ENCODE data around the gene CD8A.
"Not testable (repeated sequence)": the region's sequence is repeated elsewhere in the genome, so short reads cannot be mapped to it uniquely, and the experiment has no call there.

CD8A gene

DNA sequence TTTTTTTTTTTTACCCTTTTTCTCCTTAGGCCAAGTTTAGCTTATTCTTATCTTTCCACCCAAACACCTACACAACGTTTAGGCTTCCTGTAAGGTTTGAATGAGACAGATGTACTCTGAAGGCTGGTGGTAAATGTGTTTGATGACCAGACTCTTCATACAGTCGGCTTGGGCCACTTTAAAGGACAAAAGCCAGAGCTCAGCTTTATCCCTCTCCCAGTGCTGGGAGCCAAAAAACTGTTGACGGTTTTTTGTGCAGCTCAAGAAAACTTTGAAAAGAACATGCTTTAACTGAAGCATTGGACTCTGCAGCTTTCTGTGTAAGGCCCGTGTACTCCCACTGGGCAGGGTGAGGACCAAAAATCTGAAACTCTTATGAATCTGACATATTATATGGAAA lies 15.4 kb downstream of the CD8A start:
- no peak for DNase-seq

GRCh38 chr2:86774862-86775261 lies 15.9 kb downstream of the CD8A start:
- DNase-seq, result no peak

GRCh38 chr2:86772611-86773010 lies 18.1 kb downstream of the CD8A start:
- no peak for DNase-seq

DNA sequence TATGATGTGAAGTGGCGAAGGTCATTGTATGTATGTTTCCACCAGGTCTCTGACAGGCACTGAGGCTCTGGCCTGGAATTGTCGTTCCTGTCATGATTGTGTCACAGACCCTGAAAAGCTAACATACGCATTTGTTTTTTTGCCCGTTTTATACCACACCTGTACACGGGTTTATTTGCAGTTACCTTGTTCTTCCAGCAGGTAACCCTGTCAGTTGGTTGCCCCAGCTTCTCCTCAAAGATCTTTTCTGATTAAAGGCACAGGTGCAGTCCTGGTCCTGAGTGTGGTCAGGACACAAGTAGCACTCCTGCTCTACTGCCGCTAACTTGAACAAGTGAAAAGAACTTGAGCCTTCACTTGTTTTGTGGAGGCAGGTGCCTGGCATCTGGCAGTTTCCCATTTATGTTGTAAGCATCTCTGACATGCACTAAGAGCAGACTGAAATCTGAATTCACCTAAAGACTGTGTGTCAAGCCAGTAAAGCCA lies 19.9 kb downstream of the CD8A start:
- no peak for DNase-seq

GRCh38 chr2:86769838-86770237 lies 20.9 kb downstream of the CD8A start:
- DNase-seq, result no peak

DNA sequence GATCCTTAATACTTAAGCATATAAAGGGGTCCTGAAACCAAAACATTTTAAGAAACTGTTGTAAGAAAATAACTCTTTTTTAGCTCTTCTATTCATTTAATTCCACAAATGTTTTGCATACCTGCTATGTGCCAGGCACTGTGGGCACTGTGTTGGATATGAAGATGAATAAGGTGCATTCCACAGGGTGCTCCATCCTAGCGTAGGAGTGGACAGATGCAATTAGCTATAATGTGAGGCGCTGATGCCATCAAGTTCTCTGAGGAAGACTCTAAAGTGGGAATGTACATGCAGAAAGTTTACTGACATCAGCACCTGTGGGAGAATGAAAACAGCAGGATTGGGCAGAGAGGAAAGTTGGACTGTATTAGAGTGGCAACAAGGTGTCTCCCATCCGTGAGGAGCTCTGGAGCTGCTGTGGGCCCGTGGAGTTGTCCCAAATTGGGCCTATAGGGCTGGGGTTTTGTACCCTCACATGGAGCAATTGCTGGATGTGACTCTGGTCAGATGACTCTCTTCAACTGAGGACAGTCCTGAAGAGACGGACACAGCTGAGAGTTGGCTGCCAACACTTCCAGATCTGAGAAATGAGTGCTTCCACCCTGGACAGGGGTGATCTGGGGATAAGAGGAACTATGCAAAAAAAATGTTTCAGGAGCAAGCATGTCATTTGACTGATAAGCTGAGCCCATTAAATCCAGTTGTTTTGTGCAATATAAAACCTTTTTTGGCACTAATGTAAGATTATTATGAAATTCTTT lies 22.3 kb downstream of the CD8A start:
- no peak for DNase-seq

DNA sequence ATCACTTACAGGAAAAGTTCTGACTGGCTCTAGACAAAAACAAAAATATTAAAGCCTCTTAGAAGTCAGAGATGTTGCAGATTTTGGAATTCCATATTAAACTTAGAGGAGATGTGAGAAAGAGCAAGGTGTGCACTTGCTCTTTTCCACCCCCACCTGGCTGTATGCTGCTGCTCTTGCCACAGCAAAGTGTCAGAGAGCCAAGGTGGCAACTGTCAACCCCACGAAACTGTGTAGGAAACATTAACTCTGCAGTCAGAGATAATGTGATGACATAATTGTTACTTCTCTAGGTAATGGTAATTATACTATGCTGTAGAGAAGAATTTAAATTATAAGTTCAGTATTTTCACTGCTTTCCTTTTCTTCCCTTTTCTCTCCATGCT lies 25.4 kb downstream of the CD8A start:
- DNase-seq, result no peak

GRCh38 chr2:86764661-86765309 lies 25.9 kb downstream of the CD8A start:
- peak; percentile 40 for DNase-seq

DNA sequence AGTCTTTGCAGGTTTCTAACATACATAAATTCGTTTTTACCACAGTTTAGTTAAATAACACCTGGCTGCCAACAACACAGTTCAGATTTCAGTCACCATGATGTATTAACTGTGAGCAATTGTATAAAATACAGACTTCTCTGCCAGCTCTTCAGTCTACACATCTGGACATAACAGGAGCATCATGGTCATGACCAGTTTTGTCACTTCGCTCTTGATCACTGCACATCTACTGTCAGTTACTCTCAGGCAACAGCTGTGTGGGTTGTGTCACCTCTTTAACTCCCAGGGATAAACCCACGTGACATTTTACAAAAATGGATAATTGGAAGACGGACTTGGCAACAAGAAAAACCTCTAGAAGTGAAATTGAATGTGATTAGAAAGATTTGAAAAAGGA lies 30.3 kb downstream of the CD8A start:
- no peak for DNase-seq

DNA sequence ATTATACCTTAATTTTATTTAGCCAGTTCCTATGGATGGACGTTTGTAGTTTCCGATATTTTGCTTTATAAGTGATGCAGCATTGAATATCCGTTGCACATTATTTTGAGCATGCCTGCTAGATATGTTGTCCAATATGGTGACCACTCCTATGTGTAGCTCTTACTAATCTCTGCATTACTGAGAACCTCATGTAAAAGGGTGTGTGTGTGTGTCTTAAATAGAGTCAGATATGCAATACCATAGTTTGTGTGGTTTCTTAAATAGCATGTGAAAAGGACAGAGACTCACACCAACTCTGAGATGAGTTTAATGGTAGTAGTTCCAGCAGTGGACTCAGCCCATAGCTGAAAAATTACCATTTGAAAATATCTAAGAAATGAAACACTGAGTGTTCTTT lies 32.3 kb downstream of the CD8A start:
- no peak for DNase-seq

GRCh38 chr2:86753606-86754005 lies 37.1 kb downstream of the CD8A start:
- no peak for DNase-seq

- DNase-seq, result no peak
Observed at GRCh38 chr2:86752934-86753333, 37.8 kb downstream of the CD8A start.

- no peak for DNase-seq
Observed at GRCh38 chr2:86751778-86752177, 38.9 kb downstream of the CD8A start.

DNA sequence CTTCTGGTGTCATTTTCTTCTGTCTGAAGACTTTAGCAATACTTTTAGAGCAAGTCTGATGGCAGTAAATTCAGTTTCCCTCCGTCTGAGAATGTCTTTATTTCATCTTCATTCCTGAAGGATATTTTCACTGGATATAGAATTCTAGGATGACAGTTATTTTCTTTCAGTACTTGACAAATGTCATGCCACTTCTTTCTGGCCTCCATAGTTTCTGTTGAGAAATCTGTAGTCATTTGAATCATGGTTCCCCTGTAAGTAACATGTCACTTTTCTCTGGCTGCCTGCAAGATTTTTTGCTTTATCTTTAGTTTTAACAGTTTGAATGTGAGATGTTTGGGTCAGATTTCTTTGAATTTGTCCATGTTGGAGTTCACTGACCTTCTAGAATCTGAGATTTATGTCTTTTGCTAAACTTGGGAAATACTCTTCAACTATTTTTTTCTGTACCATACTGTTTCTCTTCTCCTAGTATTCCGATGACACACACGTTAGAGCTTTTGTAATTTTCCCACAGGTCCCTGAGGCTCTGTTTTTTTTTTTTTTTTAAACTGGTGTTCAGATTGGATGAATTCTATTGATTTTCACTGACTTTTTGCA lies 40.4 kb downstream of the CD8A start:
- DNase-seq, result peak; percentile 7

DNA sequence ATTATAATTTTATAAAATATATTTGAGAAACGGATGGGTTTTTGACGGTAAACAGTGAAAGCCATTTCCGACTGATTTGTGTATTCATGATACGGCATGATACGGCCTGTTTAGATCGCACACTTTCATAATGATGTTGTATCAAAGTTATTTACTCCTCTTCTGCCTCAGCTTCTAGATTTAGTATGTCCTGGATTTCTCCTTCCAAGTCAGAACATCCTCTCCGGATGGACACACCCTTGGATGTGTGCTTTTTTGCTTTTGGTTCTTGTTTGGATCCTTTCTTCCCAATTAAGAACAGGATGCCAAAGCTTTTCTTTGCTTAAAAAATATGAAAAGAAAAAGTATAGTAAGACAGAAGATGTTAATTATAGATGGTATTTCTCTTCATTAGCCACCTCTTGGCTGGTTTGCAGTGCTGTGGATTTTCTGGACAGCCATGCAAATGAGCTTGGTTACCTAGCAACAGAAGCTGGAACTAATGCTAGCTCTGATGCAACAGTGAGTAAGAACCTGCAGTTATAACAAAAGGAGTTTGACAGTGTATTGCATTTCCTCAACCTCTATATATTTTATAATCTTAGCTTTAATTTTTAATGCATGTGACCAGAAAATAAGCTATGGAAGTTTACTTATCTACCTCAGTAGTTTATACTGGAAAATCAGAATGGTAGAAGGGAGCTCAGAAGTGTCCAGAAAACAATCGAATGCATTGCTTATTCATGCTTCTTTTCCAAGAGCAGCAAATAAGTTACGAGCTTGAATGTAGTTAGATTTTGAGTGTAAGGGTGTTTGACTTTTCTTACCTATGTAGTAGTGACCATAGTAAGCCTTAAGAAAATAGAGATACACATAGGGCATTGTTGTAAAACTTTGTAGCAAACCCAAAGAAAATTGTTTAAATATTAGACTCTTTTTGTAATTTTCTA lies 42.7 kb downstream of the CD8A start:
- peak; percentile 83 for DNase-seq

DNA sequence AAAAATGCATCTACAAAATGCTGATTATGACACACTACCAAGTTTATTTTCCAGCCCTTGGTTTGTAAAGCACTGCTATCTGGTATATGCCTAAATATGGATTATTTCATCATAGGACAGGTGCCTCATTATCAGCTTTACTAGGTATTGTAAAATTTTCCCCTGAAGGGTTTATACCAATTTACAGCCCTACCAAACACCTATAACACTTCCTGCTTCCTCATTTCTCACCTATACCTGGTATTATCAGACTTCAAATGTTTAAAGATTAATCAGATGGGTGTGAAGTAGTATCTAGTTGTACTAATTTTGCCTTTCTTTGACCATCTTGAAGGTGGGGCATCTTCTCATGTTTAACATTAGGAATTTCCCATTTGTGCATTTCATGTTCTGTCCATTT lies 43.8 kb downstream of the CD8A start:
- no peak for DNase-seq

DNA sequence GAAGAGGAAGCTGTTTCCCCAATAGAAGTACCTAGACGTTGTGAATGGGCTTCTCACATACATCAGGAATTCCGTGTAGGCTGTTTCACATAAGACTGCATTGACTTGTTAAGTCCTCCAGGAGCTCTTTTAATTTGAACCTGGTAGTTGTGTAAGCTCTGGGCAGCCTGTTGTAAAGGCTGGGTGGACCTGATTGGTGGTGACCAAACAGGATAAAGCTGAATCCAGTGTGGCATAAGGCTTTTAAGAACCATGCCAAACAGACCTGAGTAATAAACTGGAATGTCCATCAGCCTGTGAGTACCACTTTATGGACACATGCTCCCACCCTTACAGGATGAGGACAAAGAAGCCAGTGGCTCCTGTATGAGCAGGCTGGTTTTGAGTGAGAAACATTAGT lies 46.6 kb downstream of the CD8A start:
- DNase-seq, result no peak

DNA sequence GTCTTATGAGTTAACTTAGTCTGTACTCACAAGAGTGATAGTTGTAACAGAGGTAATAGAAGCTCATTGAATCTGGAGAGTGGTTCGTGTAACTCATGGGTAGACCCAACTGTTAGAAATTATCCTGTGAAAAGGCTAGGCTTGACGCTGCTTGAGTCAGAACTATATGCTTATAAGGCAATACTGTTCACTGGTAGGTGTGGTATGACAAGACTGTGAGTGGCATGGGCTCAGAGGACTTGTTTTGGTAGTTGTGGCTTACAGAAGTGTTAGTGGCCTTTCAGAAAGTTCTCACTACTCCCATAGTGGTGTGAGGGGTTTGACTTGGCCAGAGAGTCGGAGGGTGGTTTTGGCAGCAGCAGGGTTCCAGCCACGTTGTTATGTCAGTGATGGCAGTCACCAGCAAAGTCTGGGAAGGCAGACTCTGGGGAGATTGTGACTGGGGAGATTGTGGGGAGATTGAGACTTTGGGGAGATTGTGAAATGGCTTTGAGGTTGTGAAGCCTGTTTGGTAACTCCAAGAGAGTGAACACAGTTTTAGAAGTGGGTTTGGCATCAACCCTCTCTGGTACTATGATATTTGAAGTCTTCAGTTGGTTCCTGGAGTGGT lies 48.7 kb downstream of the CD8A start:
- not testable (repeated sequence) for DNase-seq

GRCh38 chr2:86739889-86740288 lies 50.8 kb downstream of the CD8A start:
- not testable (repeated sequence) for DNase-seq

- not testable (repeated sequence) for DNase-seq
Observed at GRCh38 chr2:86739485-86739884, 51.2 kb downstream of the CD8A start.

DNA sequence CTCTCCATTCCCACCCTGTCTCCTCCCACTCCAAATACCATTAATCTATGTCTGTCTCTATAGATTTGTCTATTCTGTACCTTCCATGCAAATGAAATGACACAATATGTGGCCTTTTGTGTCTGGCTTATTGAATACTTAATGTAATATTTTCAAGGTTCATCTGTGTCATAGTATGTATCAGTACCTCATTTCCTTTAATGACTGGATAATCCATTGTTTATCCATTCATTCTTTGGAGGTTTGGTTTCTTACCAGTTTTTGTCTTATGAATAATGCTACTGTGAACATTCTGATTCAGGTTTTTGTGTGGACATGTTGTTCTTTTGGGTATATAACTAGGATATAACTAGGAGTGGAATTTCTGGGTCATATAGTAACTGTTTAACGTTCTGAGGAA lies 55.8 kb downstream of the CD8A start:
- DNase-seq, result peak; percentile 56
